SK-N-SH treated with all-trans-retinoic acid at 6 μM for 48 hours (cell line): ENCODE data around the gene DRD5.

Experiments used
- ESRRG ChIP-seq: fragments of 250-450 bp; sonication (Bioruptor Pico); IDR thresholded peaks from 2 replicates; pipeline ENCODE4 v1.6.1; 2021; ENCODE audit warnings: mild to moderate bottlenecking
- ISL1 ChIP-seq: fragments of 250-450 bp; sonication (Bioruptor Pico); IDR thresholded peaks from 2 replicates; pipeline ENCODE4 v2.1.2; 2022; ENCODE audit warnings: mild to moderate bottlenecking, moderate library complexity
- PATZ1 ChIP-seq: fragments of 250-450 bp; sonication (Bioruptor Pico); IDR thresholded peaks from 2 replicates; pipeline ENCODE4 v1.8.0; 2020; ENCODE audit warnings: mild to moderate bottlenecking, moderate library complexity, borderline replicate concordance
- PPARA ChIP-seq: fragments of 250-450 bp; sonication (Bioruptor Pico); IDR thresholded peaks from 2 replicates; pipeline ENCODE4 v1.5.0; 2020; ENCODE audit warnings: mild to moderate bottlenecking, borderline replicate concordance
- TOX ChIP-seq: fragments of 250-450 bp; sonication (Bioruptor Pico); IDR thresholded peaks from 2 replicates; pipeline ENCODE4 v1.8.0; 2021; ENCODE audit warnings: mild to moderate bottlenecking, moderate library complexity, borderline replicate concordance
- ZNF70 ChIP-seq: fragments of 450-650 bp; formaldehyde crosslinking; IDR thresholded peaks from 2 replicates; pipeline ENCODE4 v1.5.0; 2020; ENCODE audit warnings: mild to moderate bottlenecking, moderate library complexity

- TF ChIP-seq ISL1 (CRISPR knock-in tag), result no peak
- TF ChIP-seq PATZ1 (CRISPR knock-in tag), result no peak
- TF ChIP-seq PPARA, result no peak
- TF ChIP-seq ESRRG, result no peak
- no peak for TF ChIP-seq ZNF70 (CRISPR knock-in tag)
- no peak for TF ChIP-seq TOX
Measured at GRCh38 chr4:9792381-9792780, 10.9 kb downstream of the DRD5 start.
